Adrenal gland (tissue), 5 donors: ENCODE measurements around the gene SLC6A4.

ENCODE experiments used
- POLR2A ChIP-seq, 2 donors: fragments of 450-650 bp; IDR thresholded peaks; one replicate each; pipeline ENCODE4 v1.6.1; 2017; ENCODE audit warnings: antibody characterized with exemption in 2 of 2, mild to moderate bottlenecking in 2 of 2, moderate library complexity in 1 of 2
- TF ChIP-seq, protein P1 (sequence below), 6 experiments: fragments of 450-650 bp in 4 of 6; fragments of 200-600 bp in 2 of 6; sonication (generic) in 1 of 6; IDR thresholded peaks; 1 replicate in 5 of 6; 2 replicates in 1 of 6; pipeline versions ENCODE4 v1.5.1 to v1.8.0; 2016 to 2021; ENCODE audit warnings: antibody characterized with exemption in 6 of 6, mild to moderate bottlenecking in 2 of 6, moderate library complexity in 1 of 6
- donor health status: DM: no; HTN: no; CAD: no.

DNA sequence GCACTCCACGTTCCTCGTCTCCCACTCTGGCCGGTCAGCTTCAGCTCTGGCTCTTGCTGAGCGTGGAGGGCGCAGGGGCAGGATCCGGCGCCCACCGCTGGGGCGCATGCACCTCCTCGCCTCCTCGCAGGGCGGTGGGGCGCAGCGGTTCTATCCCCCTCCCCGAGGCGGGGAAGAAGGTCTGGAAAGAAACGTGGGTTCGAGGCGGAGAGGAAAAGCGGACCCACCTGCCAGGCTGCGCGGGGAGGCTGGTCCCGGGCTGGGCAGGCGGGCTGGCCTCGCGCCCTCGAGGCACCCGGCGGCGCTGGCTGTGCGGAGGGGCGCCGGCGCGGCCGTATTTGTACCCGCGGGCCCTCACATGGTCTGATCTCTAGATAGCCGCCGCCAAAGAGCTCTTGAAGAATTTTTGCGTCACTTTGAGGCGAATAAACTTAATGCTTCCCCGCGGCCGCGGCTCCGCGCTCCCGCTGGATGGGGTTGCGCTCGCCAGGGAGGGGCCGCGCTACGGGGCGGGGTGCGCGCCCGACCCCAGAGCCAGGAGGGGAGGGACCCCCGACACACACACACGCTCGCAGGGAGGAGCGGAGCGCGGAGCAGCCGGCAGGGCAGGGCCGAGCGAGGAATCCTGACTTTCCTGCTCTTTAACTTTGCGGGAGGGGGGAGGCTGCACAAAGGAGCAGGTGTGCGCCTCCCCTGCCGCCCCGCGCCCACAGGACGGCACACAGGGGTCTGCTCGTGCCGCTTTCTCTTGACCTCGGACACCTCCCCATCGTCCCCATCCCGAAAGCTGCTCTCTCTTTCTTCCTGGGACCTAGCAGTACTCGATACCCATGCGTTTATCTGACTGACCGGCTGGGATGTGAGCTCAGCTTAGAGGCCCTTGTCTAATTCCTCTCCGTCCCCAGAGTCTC lies at the start of gene SLC6A4:
- TF ChIP-seq, protein P1, sequence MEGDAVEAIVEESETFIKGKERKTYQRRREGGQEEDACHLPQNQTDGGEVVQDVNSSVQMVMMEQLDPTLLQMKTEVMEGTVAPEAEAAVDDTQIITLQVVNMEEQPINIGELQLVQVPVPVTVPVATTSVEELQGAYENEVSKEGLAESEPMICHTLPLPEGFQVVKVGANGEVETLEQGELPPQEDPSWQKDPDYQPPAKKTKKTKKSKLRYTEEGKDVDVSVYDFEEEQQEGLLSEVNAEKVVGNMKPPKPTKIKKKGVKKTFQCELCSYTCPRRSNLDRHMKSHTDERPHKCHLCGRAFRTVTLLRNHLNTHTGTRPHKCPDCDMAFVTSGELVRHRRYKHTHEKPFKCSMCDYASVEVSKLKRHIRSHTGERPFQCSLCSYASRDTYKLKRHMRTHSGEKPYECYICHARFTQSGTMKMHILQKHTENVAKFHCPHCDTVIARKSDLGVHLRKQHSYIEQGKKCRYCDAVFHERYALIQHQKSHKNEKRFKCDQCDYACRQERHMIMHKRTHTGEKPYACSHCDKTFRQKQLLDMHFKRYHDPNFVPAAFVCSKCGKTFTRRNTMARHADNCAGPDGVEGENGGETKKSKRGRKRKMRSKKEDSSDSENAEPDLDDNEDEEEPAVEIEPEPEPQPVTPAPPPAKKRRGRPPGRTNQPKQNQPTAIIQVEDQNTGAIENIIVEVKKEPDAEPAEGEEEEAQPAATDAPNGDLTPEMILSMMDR (IDR thresholded peaks at IDR 0.05) = no peak
- TF ChIP-seq POLR2A (IDR thresholded peaks at IDR 0.05) = no peak
